Thyroid gland (tissue), 4 donors: ENCODE data around the gene TNFSF13. TPM values are rescaled to one million over a fixed set of nuclear protein-coding genes. Genes with fewer than 3 reads are reported as not detected.

ENCODE experiments used
- DNase-seq, 2 donors: peaks; one replicate each; pipeline ENCODE4 v3.0.0-alpha.2; 2019
- H3K27ac ChIP-seq, 3 donors: fragments of 200-600 bp; sonication (generic); 1 replicate in 2 of 3; 2 replicates in 1 of 3; pipeline ENCODE4 v1.5.1; 2016 to 2019; ENCODE audit warnings: mild to moderate bottlenecking in 1 of 3, moderate library complexity in 1 of 3
- H3K27me3 ChIP-seq: fragments of 200-600 bp; sonication (generic); one replicate; pipeline ENCODE4 v1.5.1; 2019
- H3K36me3 ChIP-seq, 2 donors: fragments of 200-600 bp; sonication (generic); one replicate each; pipeline ENCODE4 v1.5.1; 2016 to 2019
- H3K4me1 ChIP-seq, 2 donors: fragments of 200-600 bp; sonication (generic); one replicate each; pipeline ENCODE4 v1.5.1; 2017 to 2019
- H3K4me3 ChIP-seq, 3 donors: fragments of 200-600 bp; sonication (generic); replicated peaks in 1 of 3; 1 replicate in 2 of 3; 2 replicates in 1 of 3; pipeline ENCODE4 v1.5.1; 2016; ENCODE audit warnings: mild to moderate bottlenecking in 1 of 3
- H3K9me3 ChIP-seq: fragments of 200-600 bp; sonication (generic); one replicate; pipeline ENCODE4 v1.5.1; 2017
- CTCF ChIP-seq, 6 experiments: fragments of 200-600 bp in 3 of 6; fragments of 450-650 bp in 3 of 6; sonication (generic) in 3 of 6; IDR thresholded peaks; one replicate each; pipeline ENCODE4 v1.5.1; 2016 to 2019; ENCODE audit warnings: antibody characterized with exemption in 6 of 6, mild to moderate bottlenecking in 2 of 6, inconsistent platforms in 1 of 6, moderate library complexity in 1 of 6
- POLR2A ChIP-seq, 2 donors: fragments of 450-650 bp; IDR thresholded peaks; one replicate each; pipeline ENCODE4 v1.6.1; 2017; ENCODE audit warnings: antibody characterized with exemption in 2 of 2, mild to moderate bottlenecking in 2 of 2, moderate library complexity in 1 of 2
- WGBS, 2 donors: methylation state at CpG; one replicate each; pipeline ENCODE4 v1.1.5; 2017; 5-methylcytosine and 5-hydroxymethylcytosine counted together
- intact Hi-C: fragments of 100-400 bp; cut with DNase I; formaldehyde crosslinking; loops from one replicate; pipeline ENCODE4 v1.15.1; 2023
- total RNA-seq, 4 donors: library from RNA; depleted of rRNA; stranded (reverse); fragments of >200 nt; gene quantifications; one replicate each; pipeline ENCODE4 v1.2.3, GENCODE V29; 2016

TNFSF13 gene
- total RNA-seq, result 10 to 100 TPM; 11.7 to 32.2 (median 24.8) TPM

- H3K4me1 ChIP-seq, result peaks cover 40 to 55% of the 10 kb centered on the region in 2 donors
- no peaks in the 10 kb centered on the region for H3K9me3 ChIP-seq
- no peaks in the 10 kb centered on the region for H3K27me3 ChIP-seq
- intact Hi-C loops, result no loop called here
- peaks cover 0 to 6% of the 10 kb centered on the region in 2 donors for H3K36me3 ChIP-seq
- 28 to 31% methylated on average over 15 to 16 of the region's 16 CpGs for WGBS, 2 donors
- TF ChIP-seq POLR2A (IDR thresholded peaks at IDR 0.05), result no peak
- TF ChIP-seq CTCF (IDR thresholded peaks at IDR 0.05), result peak in 1 of 6 experiments; percentile 7
- H3K4me3 ChIP-seq, result peak within 1 kb of the TSS in 1 of 3 donors; percentile 28
- peak within 1 kb of the TSS; percentile 94 to 98 (median 95) for H3K27ac ChIP-seq
- DNase-seq, result peak; percentile 53 to 54
Measured at GRCh38 chr17:7558544-7559319, at the start of gene TNFSF13. TNFSF13 (plus strand) TSS chr17:7558750; CDS start chr17:7559040, 290 bp downstream.

- H3K36me3 ChIP-seq, result peaks cover 75 to 96% of the 10 kb centered on the region in 2 donors
- intact Hi-C loops, result no loop called here
Measured at GRCh38 chr17:7508846-7509245, 49.7 kb upstream of the TNFSF13 start.

GRCh38 chr17:7509937-7510336, 48.6 kb upstream of the TNFSF13 start:
- Histone ChIP-seq H3K4me1 (no peaks in the 10 kb centered on the region), H3K9me3 (no peaks in the 10 kb centered on the region), H3K27ac (no peak overlapping the region), H3K36me3 (peaks cover 71 to 91% of the 10 kb centered on the region in 2 donors), H3K27me3 (no peaks in the 10 kb centered on the region), H3K4me3 (no peak overlapping the region)
- intact Hi-C loops, result no loop called here
- TF ChIP-seq POLR2A (IDR thresholded peaks at IDR 0.05) (no peak), CTCF (IDR thresholded peaks at IDR 0.05) (no peak)
- DNase-seq, result no peak
- 87 to 90% methylated on average over 5 of the region's 5 CpGs for WGBS, 2 donors

More at GRCh38 chr17:7508846-7509245, 49.7 kb upstream of the TNFSF13 start:
- Histone ChIP-seq H3K9me3 (no peaks in the 10 kb centered on the region), H3K4me3 (no peak overlapping the region), H3K27me3 (no peaks in the 10 kb centered on the region), H3K27ac (no peak overlapping the region), H3K4me1 (no peaks in the 10 kb centered on the region)
- 93 to 96% methylated on average over 9 of the region's 9 CpGs for WGBS, 2 donors
- TF ChIP-seq CTCF (IDR thresholded peaks at IDR 0.05), result no peak
- no peak for TF ChIP-seq POLR2A (IDR thresholded peaks at IDR 0.05)
- DNase-seq, result no peak

- H3K4me3 ChIP-seq, result no peak overlapping the region
- H3K9me3 ChIP-seq, result no peaks in the 10 kb centered on the region
- TF ChIP-seq POLR2A (IDR thresholded peaks at IDR 0.05) (no peak), CTCF (IDR thresholded peaks at IDR 0.05) (no peak)
- H3K36me3 ChIP-seq, result peaks cover 71 to 79% of the 10 kb centered on the region in 2 donors
- intact Hi-C loops, result no loop called here
- H3K27me3 ChIP-seq, result no peaks in the 10 kb centered on the region
- no peak overlapping the region for H3K27ac ChIP-seq
- no peak for DNase-seq
- H3K4me1 ChIP-seq, result no peaks in the 10 kb centered on the region
- 82 to 86% methylated on average over 10 of the region's 10 CpGs for whole genome bisulfite sequencing, 2 donors
Measured at GRCh38 chr17:7511108-7511507, 47.4 kb upstream of the TNFSF13 start.

GRCh38 chr17:7512105-7512504, 46.4 kb upstream of the TNFSF13 start:
- no peak for TF ChIP-seq POLR2A (IDR thresholded peaks at IDR 0.05)
- no peak for TF ChIP-seq CTCF (IDR thresholded peaks at IDR 0.05)
- Histone ChIP-seq H3K9me3 (no peaks in the 10 kb centered on the region), H3K36me3 (peaks cover 67 to 69% of the 10 kb centered on the region in 2 donors), H3K27ac (no peak overlapping the region), H3K4me3 (no peak overlapping the region), H3K4me1 (no peaks in the 10 kb centered on the region), H3K27me3 (no peaks in the 10 kb centered on the region)
- WGBS, 2 donors, result 89 to 91% methylated on average over 6 to 9 of the region's 15 CpGs
- intact Hi-C loops, result no loop called here
- DNase-seq, result no peak
